GM23338 (cell line): ENCODE measurements around the gene THY1. TPM values are rescaled to one million over a fixed set of nuclear protein-coding genes. Genes with fewer than 3 reads are reported as not detected.

ENCODE experiments used
- ATAC-seq: fragments of 200-7000 bp; cut with Tn5 transposase; 3 replicates; pipeline ENCODE4 v1.9.1; 2020
- DNase-seq: peaks from one replicate; pipeline ENCODE4 v3.0.0-alpha.2; 2015; ENCODE audit warnings: low spot score
- H2AFZ ChIP-seq: fragments of 200-600 bp; sonication (generic); 2 replicates; pipeline ENCODE4 v1.8.0; 2016; ENCODE audit warnings: antibody characterized with exemption, mild to moderate bottlenecking, moderate library complexity
- H3F3A ChIP-seq: fragments of 200-600 bp; sonication (generic); replicated peaks from 2 replicates; pipeline ENCODE4 v1.8.0; 2017; ENCODE audit warnings: antibody characterized with exemption, mixed run types, low read depth
- H3K27ac ChIP-seq: fragments of 200-600 bp; sonication (generic); 2 replicates; pipeline ENCODE4 v1.6.1; 2016; ENCODE audit warnings: low read depth
- H3K27me3 ChIP-seq: fragments of 200-600 bp; sonication (generic); 2 replicates; pipeline ENCODE4 v1.8.0; 2016; ENCODE audit warnings: mild to moderate bottlenecking, mixed run types, moderate library complexity; ENCODE audit not compliant: insufficient read depth
- H3K36me3 ChIP-seq: fragments of 200-600 bp; sonication (generic); 2 replicates; pipeline ENCODE4 v1.8.0; 2016; ENCODE audit warnings: mild to moderate bottlenecking; ENCODE audit not compliant: insufficient read depth
- H3K4me1 ChIP-seq: fragments of 200-600 bp; sonication (generic); 2 replicates; pipeline ENCODE4 v1.8.0; 2016; ENCODE audit warnings: mild to moderate bottlenecking, moderate library complexity; ENCODE audit not compliant: insufficient read depth
- H3K4me2 ChIP-seq: fragments of 200-600 bp; sonication (generic); 2 replicates; pipeline ENCODE4 v1.7.1; 2017; ENCODE audit warnings: mixed run types
- H3K4me3 ChIP-seq: fragments of 200-600 bp; sonication (generic); 2 replicates; pipeline ENCODE4 v1.6.1; 2016; ENCODE audit warnings: mixed run types
- H3K79me2 ChIP-seq: fragments of 200-600 bp; sonication (generic); replicated peaks from 2 replicates; pipeline ENCODE4 v1.8.0; 2017; ENCODE audit warnings: mild to moderate bottlenecking; ENCODE audit not compliant: insufficient read depth
- H3K9me2 ChIP-seq: fragments of 200-600 bp; sonication (generic); 2 replicates; pipeline ENCODE4 v1.8.0; 2017; ENCODE audit not compliant: insufficient read depth
- H4K20me1 ChIP-seq: fragments of 200-600 bp; sonication (generic); replicated peaks from 2 replicates; pipeline ENCODE4 v1.8.0; 2017; ENCODE audit warnings: mild to moderate bottlenecking; ENCODE audit not compliant: insufficient read depth
- H3K27ac Mint-ChIP-seq: 2 replicates; pipeline ENCODE4 v1.8.0; 2020; ENCODE audit warnings: inconsistent platforms, mild to moderate bottlenecking, moderate library complexity, mixed read lengths
- H3K27me3 Mint-ChIP-seq: 3 replicates; pipeline ENCODE4 v1.8.0; 2022; ENCODE audit warnings: low read depth, mild to moderate bottlenecking, moderate library complexity, mixed read lengths, inconsistent platforms; ENCODE audit not compliant: insufficient read depth, poor library complexity
- H3K36me3 Mint-ChIP-seq: 3 replicates; pipeline ENCODE4 v1.8.0; 2021; ENCODE audit warnings: low read depth, mild to moderate bottlenecking, inconsistent platforms, moderate library complexity, mixed read lengths
- H3K4me1 Mint-ChIP-seq: 3 replicates; pipeline ENCODE4 v1.8.0; 2020; ENCODE audit warnings: mild to moderate bottlenecking, inconsistent platforms, mixed read lengths
- H3K4me3 Mint-ChIP-seq: 3 replicates; pipeline ENCODE4 v1.8.0; 2021; ENCODE audit warnings: moderate library complexity, mild to moderate bottlenecking, inconsistent platforms, mixed read lengths
- H3K9me3 Mint-ChIP-seq: 3 replicates; pipeline ENCODE4 v1.8.0; 2020; ENCODE audit warnings: moderate library complexity, mild to moderate bottlenecking, inconsistent platforms, mixed read lengths
- CREB1 ChIP-seq: fragments of 250-450 bp; sonication (Bioruptor Pico); IDR thresholded peaks from 2 replicates; pipeline ENCODE4 v1.5.0; 2020; ENCODE audit warnings: low read depth, mild to moderate bottlenecking, moderate library complexity
- ZNF331 ChIP-seq: fragments of 250-450 bp; sonication (Bioruptor Pico); IDR thresholded peaks from 2 replicates; pipeline ENCODE4 v1.5.0; 2020; ENCODE audit warnings: low read depth, mild to moderate bottlenecking, moderate library complexity
- polyA plus RNA-seq: library from polyadenylated mRNA; unstranded; fragments of >200 nt; fragmentation: Nextera tagmentation; extraction: Ambion mirVana; gene quantifications from 2 replicates; pipeline ENCODE4 v1.2.1, GENCODE V29; 2016
- small RNA-seq: library from RNA; depleted of rRNA; stranded (forward); fragments of <200 nt; gene quantifications from one replicate; pipeline ENCODE3, GENCODE V24; 2014; ENCODE audit warnings: low replicate concordance
- total RNA-seq: library from RNA; depleted of rRNA; stranded (reverse); fragments of >200 nt; shearing (Covaris generic); gene quantifications from 2 replicates; pipeline ENCODE4 v1.2.3, GENCODE V29; 2014; rRNA removed
- TF ChIP-seq, protein P1 (sequence below): IDR thresholded peaks from one replicate; pipeline ENCODE4 v1.6.1; 2018; ENCODE audit warnings: antibody characterized with exemption; ENCODE audit not compliant: unreplicated experiment

Gene THY1
- total and polyA plus RNA-seq, 2 experiments from 2014 or later: 490 to 597 TPM

DNA sequence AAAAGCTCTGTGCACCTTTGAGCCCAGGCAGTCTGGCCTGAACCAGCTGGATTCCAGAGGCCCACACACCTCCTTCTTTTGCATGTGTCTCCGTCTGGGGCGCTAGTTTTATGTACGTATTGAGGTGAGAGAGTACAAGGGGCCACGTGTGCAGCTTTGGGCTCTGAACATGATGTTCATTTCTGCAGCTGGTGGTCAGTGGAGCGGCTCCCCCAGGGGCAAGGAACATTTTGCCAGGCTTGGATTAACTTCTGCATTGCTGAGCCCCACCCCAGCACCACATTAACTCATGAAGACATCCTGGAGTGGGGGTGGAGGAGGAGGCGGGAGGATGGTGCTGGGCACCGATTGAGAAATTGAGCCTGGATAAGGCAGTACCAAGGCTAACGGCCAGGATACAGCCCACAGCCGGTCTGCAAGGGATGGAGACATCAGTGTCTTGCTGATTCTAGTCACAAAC lies 55.3 kb downstream of the THY1 start:
- H3K27me3 ChIP-seq: peaks cover 37% of the 10 kb centered on the region
- no peak for DNase-seq
- H3K9me2 ChIP-seq: no peaks in the 10 kb centered on the region
- Mint-ChIP-seq H3K4me1 (peaks cover 53% of the 10 kb centered on the region), H3K27ac (no peak overlapping the region; the same call in 1 of the 2 replicates), H3K27me3 (peaks cover 39% of the 10 kb centered on the region), H3K9me3 (peaks cover 2% of the 10 kb centered on the region; the same call in 1 of the 3 replicates), H3K36me3 (no peaks in the 10 kb centered on the region; the same call in 1 of the 3 replicates), H3K4me3 (no peak overlapping the region)
- no peaks in the 10 kb centered on the region for H3K79me2 ChIP-seq
- peaks cover 16% of the 10 kb centered on the region for H3K4me1 ChIP-seq
- no peaks in the 10 kb centered on the region for H3F3A ChIP-seq
- H3K27ac ChIP-seq: no peak overlapping the region
- TF ChIP-seq ZNF331 (CRISPR knock-in tag): no peak
- TF ChIP-seq, protein P1, sequence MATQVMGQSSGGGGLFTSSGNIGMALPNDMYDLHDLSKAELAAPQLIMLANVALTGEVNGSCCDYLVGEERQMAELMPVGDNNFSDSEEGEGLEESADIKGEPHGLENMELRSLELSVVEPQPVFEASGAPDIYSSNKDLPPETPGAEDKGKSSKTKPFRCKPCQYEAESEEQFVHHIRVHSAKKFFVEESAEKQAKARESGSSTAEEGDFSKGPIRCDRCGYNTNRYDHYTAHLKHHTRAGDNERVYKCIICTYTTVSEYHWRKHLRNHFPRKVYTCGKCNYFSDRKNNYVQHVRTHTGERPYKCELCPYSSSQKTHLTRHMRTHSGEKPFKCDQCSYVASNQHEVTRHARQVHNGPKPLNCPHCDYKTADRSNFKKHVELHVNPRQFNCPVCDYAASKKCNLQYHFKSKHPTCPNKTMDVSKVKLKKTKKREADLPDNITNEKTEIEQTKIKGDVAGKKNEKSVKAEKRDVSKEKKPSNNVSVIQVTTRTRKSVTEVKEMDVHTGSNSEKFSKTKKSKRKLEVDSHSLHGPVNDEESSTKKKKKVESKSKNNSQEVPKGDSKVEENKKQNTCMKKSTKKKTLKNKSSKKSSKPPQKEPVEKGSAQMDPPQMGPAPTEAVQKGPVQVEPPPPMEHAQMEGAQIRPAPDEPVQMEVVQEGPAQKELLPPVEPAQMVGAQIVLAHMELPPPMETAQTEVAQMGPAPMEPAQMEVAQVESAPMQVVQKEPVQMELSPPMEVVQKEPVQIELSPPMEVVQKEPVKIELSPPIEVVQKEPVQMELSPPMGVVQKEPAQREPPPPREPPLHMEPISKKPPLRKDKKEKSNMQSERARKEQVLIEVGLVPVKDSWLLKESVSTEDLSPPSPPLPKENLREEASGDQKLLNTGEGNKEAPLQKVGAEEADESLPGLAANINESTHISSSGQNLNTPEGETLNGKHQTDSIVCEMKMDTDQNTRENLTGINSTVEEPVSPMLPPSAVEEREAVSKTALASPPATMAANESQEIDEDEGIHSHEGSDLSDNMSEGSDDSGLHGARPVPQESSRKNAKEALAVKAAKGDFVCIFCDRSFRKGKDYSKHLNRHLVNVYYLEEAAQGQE: no peak
- no peak for TF ChIP-seq CREB1 (CRISPR knock-in tag)
- H3K4me2 ChIP-seq: no peak overlapping the region
- no peak for ATAC-seq
- H3K36me3 ChIP-seq: no peaks in the 10 kb centered on the region
- no peak overlapping the region for H2AFZ ChIP-seq
- no peak overlapping the region for H3K4me3 ChIP-seq
- no peaks in the 10 kb centered on the region; the same call in 1 of the 2 replicates for H4K20me1 ChIP-seq

Small RNA genes within 50 kb of the gene (small RNA-seq; reads per million reads assigned to genes)
- not detected for gene AP003396.4

Other genes starting within 250 kb of the THY1 start
- gene NHERF4, start 237.7 kb downstream of the THY1 start, total RNA-seq: not detected in 2 replicates
- 0.15 TPM in 1 of 2 replicates, not detected in the other for gene NHERF4, start 237.7 kb downstream of the THY1 start, polyA plus RNA-seq
- gene CBL, start 216.8 kb downstream of the THY1 start, total RNA-seq: 67.6 and 67.8 TPM in 2 replicates
- 31.6 and 40.1 TPM in 2 replicates for gene CBL, start 216.8 kb downstream of the THY1 start, polyA plus RNA-seq
- gene MCAM, start 106.0 kb downstream of the THY1 start, total RNA-seq: 79.5 and 139 TPM in 2 replicates
- 7.8 and 8.9 TPM in 2 replicates for gene MCAM, start 106.0 kb downstream of the THY1 start, polyA plus RNA-seq
- 53.6 and 58.3 TPM in 2 replicates for gene RNF26, start 88.6 kb downstream of the THY1 start, total RNA-seq
- 28.7 and 31.8 TPM in 2 replicates for gene RNF26, start 88.6 kb downstream of the THY1 start, polyA plus RNA-seq
- gene C1QTNF5, start 82.3 kb downstream of the THY1 start, total RNA-seq: 1.9 and 3.0 TPM in 2 replicates
- gene C1QTNF5, start 82.3 kb downstream of the THY1 start, polyA plus RNA-seq: 1.8 and 1.9 TPM in 2 replicates
- gene MFRP, start 76.5 kb downstream of the THY1 start, total RNA-seq: 0.03 TPM in 1 of 2 replicates, not detected in the other
- gene MFRP, start 76.5 kb downstream of the THY1 start, polyA plus RNA-seq: not detected in 2 replicates
- gene USP2, start 41.5 kb downstream of the THY1 start, total RNA-seq: 4.9 and 6.6 TPM in 2 replicates
- gene USP2, start 41.5 kb downstream of the THY1 start, polyA plus RNA-seq: 5.0 and 5.9 TPM in 2 replicates